Prostate gland (tissue), 2 donors: ENCODE measurements around the gene MBP. TPM values are rescaled to one million over a fixed set of nuclear protein-coding genes. Genes with fewer than 3 reads are reported as not detected.

Experiments used
- DNase-seq: peaks from one replicate; pipeline ENCODE4 v3.0.0-alpha.2; 2019; ENCODE audit warnings: low spot score
- H3K27ac ChIP-seq, 2 donors: fragments of 200-600 bp; sonication (generic); 2 replicates each; pipeline ENCODE4 v1.5.1; 2017 to 2019
- H3K27me3 ChIP-seq: fragments of 200-600 bp; sonication (generic); replicated peaks from 2 replicates; pipeline ENCODE4 v1.5.1; 2019; ENCODE audit not compliant: insufficient read depth
- H3K36me3 ChIP-seq, 2 donors: fragments of 200-600 bp; sonication (generic); 1 replicate in 1 of 2; 2 replicates in 1 of 2; pipeline versions ENCODE4 v1.5.1 to v1.8.1; 2017 to 2019
- H3K4me1 ChIP-seq: fragments of 200-600 bp; sonication (generic); replicated peaks from 2 replicates; pipeline ENCODE4 v1.5.1; 2019
- H3K4me3 ChIP-seq, 2 donors: fragments of 200-600 bp; sonication (generic); 2 replicates each; pipeline ENCODE4 v1.5.1; 2017 to 2019
- H3K9me3 ChIP-seq: fragments of 200-600 bp; sonication (generic); 2 replicates; pipeline ENCODE4 v1.5.1; 2017
- POLR2A ChIP-seq: fragments of 450-650 bp; IDR thresholded peaks from one replicate; pipeline ENCODE4 v1.6.1; 2016; ENCODE audit warnings: antibody characterized with exemption, mild to moderate bottlenecking
- POLR2AphosphoS5 ChIP-seq: sonication (generic); formaldehyde crosslinking; IDR thresholded peaks from one replicate; pipeline ENCODE4 v1.6.1; 2017; ENCODE audit warnings: antibody characterized with exemption
- WGBS: methylation state at CpG from one replicate; pipeline ENCODE4 v1.1.5; 2018; 5-methylcytosine and 5-hydroxymethylcytosine counted together
- intact Hi-C: fragments of 100-400 bp; cut with DNase I; formaldehyde crosslinking; loops from one replicate; pipeline ENCODE4 v1.14.2; 2022
- total RNA-seq, 2 donors: library from RNA; depleted of rRNA; stranded (reverse); fragments of >200 nt; gene quantifications; one replicate each; pipeline ENCODE4 v1.1.0, GENCODE V29; 2016
- TF ChIP-seq, protein P1 (sequence below), 4 experiments: fragments of 200-600 bp in 2 of 4; fragments of 450-650 bp in 2 of 4; sonication (generic) in 2 of 4; IDR thresholded peaks; 1 replicate in 3 of 4; 2 replicates in 1 of 4; pipeline ENCODE4 v1.5.1; 2016 to 2019; ENCODE audit warnings: antibody characterized with exemption in 4 of 4, mild to moderate bottlenecking in 2 of 4, moderate library complexity in 2 of 4

The MBP gene
- 10 to 100 TPM; 19.8 to 43.5 TPM for total RNA-seq

DNA sequence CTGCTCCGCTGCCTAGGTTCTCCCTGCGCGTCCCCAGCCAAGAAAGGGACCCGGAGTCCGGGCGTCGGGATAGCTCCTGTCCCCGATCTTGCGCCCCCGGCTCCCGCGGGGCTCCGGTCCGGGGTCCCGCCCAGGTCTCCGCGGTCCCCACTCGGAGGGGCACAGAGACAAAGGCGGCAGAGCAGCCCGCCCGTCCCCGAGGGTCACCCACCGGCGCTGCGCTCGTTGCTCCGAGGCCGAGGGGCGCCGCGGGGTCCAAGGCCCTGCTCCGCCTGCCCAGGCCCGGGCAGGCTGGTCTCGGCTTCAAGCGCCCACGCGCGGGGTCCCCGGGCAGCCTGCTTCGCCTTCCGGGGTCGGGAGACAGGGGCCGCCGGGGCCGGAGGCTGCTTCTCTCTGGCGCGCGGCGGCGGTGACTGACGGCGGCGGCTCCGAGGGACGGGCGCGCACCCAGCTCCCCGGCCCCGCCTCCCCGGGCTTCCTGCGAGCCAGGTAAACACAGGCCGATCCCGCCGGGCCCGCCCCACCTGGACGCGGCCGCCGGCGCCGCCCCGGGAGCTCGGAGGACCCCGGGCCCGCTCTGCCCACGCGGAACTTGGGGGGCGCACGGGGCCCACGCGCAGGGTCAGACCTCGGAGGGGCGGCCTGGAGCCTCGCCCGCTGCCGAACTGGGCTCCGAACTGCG is at the start of gene MBP:
Gene MBP, minus strand, starts transcription at position 415 of the 682 bp plus-strand sequence. CDS start 27,522 bp downstream, outside the sequence.
- peak within 1 kb of the TSS; percentile 82 to 84 for H3K4me3 ChIP-seq
- H3K4me1 ChIP-seq, result no peaks in the 10 kb centered on the region
- TF ChIP-seq POLR2A, result peak; percentile 95
- no peak for TF ChIP-seq POLR2AphosphoS5
- TF ChIP-seq, protein P1, sequence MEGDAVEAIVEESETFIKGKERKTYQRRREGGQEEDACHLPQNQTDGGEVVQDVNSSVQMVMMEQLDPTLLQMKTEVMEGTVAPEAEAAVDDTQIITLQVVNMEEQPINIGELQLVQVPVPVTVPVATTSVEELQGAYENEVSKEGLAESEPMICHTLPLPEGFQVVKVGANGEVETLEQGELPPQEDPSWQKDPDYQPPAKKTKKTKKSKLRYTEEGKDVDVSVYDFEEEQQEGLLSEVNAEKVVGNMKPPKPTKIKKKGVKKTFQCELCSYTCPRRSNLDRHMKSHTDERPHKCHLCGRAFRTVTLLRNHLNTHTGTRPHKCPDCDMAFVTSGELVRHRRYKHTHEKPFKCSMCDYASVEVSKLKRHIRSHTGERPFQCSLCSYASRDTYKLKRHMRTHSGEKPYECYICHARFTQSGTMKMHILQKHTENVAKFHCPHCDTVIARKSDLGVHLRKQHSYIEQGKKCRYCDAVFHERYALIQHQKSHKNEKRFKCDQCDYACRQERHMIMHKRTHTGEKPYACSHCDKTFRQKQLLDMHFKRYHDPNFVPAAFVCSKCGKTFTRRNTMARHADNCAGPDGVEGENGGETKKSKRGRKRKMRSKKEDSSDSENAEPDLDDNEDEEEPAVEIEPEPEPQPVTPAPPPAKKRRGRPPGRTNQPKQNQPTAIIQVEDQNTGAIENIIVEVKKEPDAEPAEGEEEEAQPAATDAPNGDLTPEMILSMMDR (IDR thresholded peaks at IDR 0.05), result no peak
- no peaks in the 10 kb centered on the region for H3K9me3 ChIP-seq
- peak; percentile 89 for DNase-seq
- peak within 1 kb of the TSS; percentile 88 to 92 for H3K27ac ChIP-seq
- intact Hi-C loops, result loop anchor here (5.0 kb wide), 1 partner anchor 80 kb away; no protein-coding TSS in a partner anchor
- 2% methylated on average over 45 of the region's 88 CpGs for WGBS
- no peaks in the 10 kb centered on the region for H3K27me3 ChIP-seq
- no peaks in the 10 kb centered on the region for H3K36me3 ChIP-seq

DNA sequence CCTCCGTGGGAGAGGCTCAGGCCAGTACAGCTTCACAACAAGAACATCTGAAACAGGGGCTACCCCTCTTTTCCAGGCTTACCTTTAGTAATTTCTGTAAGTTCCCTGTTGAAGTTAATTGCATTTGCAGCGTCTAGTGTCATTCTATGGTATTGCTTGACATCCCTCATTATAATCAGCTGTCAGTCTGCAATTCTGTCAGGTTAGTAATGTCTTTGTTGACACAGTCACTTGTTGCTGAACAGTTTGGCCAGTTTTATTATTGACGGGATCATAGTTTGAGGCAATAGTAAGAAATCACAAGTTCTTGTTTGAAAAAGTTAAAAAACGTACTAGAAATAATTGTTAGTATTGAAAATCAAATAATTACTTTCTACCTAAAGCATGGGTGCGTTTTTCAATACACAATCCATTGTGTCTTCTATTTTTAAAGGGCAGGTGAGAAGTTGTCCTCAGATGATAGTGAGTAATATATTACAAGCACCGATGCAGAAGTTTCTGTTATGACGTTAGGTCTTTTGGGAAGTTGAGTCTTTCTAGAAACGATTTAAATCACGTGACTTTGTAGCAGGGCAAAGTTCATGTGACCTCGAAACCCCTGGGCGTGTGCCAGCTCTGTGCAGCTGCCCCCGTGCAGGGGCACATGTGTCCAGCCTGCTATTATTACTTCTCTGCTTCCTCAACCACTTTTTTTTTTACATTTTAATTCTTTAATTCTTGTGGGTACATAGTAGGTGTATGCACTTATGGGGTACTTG is 49.5 kb upstream of the MBP start:
- no peaks in the 10 kb centered on the region for H3K36me3 ChIP-seq
- 76% methylated on average over 12 of the region's 12 CpGs for WGBS
- no peak overlapping the region for H3K4me3 ChIP-seq
- no peak for TF ChIP-seq POLR2AphosphoS5
- TF ChIP-seq, protein P1 (IDR thresholded peaks at IDR 0.05), result no peak
- no peak for TF ChIP-seq POLR2A
- no peaks in the 10 kb centered on the region for H3K27me3 ChIP-seq
- intact Hi-C loops, result no loop called here
- H3K4me1 ChIP-seq, result no peaks in the 10 kb centered on the region
- DNase-seq, result no peak
- no peak overlapping the region for H3K27ac ChIP-seq
- no peaks in the 10 kb centered on the region for H3K9me3 ChIP-seq

DNA sequence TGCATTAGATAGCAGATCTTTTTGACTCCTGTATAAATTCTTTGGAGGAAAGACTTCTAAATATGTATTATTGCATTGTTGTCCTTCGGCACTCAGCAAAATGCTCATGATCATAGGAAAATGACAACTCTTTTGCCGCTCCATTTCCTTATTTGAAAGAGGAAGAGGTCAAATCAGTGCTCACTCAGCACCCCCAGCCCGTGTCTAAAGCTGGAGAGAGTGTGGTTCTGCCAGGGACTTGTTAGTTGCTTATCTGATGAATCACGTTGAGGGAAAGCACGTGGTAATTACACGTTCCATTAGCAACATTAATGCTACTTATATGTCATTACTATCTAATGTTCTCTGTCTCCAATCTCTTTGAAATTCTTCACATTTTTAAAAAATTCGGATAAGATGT is 46.0 kb upstream of the MBP start:
- TF ChIP-seq POLR2AphosphoS5 (no peak), POLR2A (no peak)
- TF ChIP-seq, protein P1 (IDR thresholded peaks at IDR 0.05), result no peak
- no peak for DNase-seq
- Histone ChIP-seq H3K4me1 (no peaks in the 10 kb centered on the region), H3K27ac (no peak overlapping the region), H3K9me3 (no peaks in the 10 kb centered on the region), H3K36me3 (no peaks in the 10 kb centered on the region), H3K27me3 (no peaks in the 10 kb centered on the region), H3K4me3 (no peak overlapping the region)
- 36% methylated on average over 7 of the region's 7 CpGs for WGBS
- intact Hi-C loops, result no loop called here

DNA sequence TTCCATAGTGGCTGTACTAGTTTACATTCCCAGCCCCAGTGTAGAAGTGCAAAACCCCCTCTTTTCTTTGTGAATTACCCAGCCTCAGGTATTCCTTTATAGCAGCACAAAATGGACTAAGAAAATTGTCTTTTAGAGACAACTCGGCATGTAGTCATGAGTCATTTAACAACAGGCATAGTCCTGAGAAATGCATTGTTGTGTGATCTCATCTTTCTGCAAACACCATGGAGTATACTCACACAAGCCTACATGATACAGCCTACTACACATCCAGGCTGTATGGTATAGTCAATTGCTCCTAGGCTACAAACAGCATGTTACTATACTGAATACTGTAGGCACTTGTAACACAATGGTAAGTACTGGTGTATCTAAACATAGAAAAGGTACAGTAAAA is 44.4 kb upstream of the MBP start:
- Histone ChIP-seq H3K36me3 (no peaks in the 10 kb centered on the region), H3K4me1 (no peaks in the 10 kb centered on the region), H3K4me3 (no peak overlapping the region), H3K27me3 (no peaks in the 10 kb centered on the region), H3K27ac (no peak overlapping the region), H3K9me3 (no peaks in the 10 kb centered on the region)
- TF ChIP-seq, protein P1 (IDR thresholded peaks at IDR 0.05), result no peak
- TF ChIP-seq POLR2A (no peak), POLR2AphosphoS5 (no peak)
- intact Hi-C loops, result no loop called here
- WGBS, result 67% methylated on average over 1 of the region's 1 CpG
- DNase-seq, result no peak
